Ascending aorta (tissue), 2 donors: ENCODE measurements around the gene VEGFA. TPM values are rescaled to one million over a fixed set of nuclear protein-coding genes. Genes with fewer than 3 reads are reported as not detected.

Source experiments
- DNase-seq, 2 donors: peaks; one replicate each; pipeline ENCODE4 v3.0.0-alpha.2; 2019; ENCODE audit warnings: low spot score in 2 of 2
- H3K27ac ChIP-seq, 2 donors: fragments of 200-600 bp; sonication (generic); one replicate each; pipeline ENCODE4 v1.5.1; 2016 to 2017; ENCODE audit warnings: mild to moderate bottlenecking in 1 of 2
- H3K27me3 ChIP-seq: fragments of 200-600 bp; sonication (generic); one replicate; pipeline ENCODE4 v1.5.1; 2017
- H3K36me3 ChIP-seq, 2 donors: fragments of 200-600 bp; sonication (generic); one replicate each; pipeline ENCODE4 v1.5.1; 2016
- H3K4me1 ChIP-seq, 2 donors: fragments of 200-600 bp; sonication (generic); one replicate each; pipeline ENCODE4 v1.5.1; 2016 to 2017; ENCODE audit warnings: mild to moderate bottlenecking in 1 of 2
- H3K4me3 ChIP-seq, 2 donors: fragments of 200-600 bp; sonication (generic); one replicate each; pipeline ENCODE4 v1.5.1; 2016 to 2017; ENCODE audit warnings: mild to moderate bottlenecking in 1 of 2
- H3K9me3 ChIP-seq, 2 donors: fragments of 200-600 bp; sonication (generic); one replicate each; pipeline ENCODE4 v1.5.1; 2016
- intact Hi-C: fragments of 100-400 bp; cut with DNase I; formaldehyde crosslinking; loops from one replicate; pipeline ENCODE4 v1.15.1; 2023
- total RNA-seq: library from RNA; depleted of rRNA; stranded (reverse); fragments of >200 nt; gene quantifications from one replicate; pipeline ENCODE4 v1.1.0, GENCODE V29; 2016
- TF ChIP-seq, protein P1 (sequence below), 3 experiments: fragments of 200-600 bp in 2 of 3; fragments of 450-650 bp in 1 of 3; sonication (generic) in 2 of 3; IDR thresholded peaks; one replicate each; pipeline ENCODE4 v1.5.1; 2016 to 2019; ENCODE audit warnings: antibody characterized with exemption in 3 of 3, mild to moderate bottlenecking in 1 of 3, moderate library complexity in 1 of 3

Gene VEGFA
- total RNA-seq, 1 donor from 2014 or later: 110 TPM

DNA sequence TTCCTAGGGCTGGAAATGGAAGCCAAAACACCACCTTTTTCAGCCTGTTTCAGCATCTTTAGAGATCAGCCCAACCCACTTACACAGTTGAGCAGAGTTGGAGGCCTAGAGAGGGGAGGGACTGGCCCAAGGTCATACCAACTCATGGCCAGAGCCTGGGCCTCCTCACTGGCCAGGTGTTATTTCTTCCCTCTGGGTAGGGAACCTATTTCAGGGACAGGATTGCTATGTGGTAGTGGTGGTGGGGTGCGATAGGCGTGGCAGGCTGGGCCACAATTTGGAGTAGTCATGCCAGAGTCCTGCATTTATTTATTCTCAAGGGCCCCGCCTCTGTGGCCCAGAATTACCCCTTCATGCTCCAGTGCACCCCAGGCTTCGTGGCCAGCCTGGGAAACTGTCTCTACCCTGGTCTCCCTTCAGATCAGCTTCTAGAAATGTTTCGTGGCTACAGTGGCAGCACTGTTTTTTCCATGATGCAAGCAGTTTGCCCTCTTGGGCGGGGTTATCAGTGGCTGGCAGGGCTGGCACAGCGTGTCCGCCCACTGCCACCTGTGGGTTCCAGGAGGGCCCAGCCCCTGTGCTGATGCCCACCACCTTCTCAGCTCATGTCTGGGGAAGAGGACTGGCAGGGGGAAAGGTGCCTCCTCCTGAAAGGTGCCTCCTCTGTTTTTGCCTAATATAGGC, 6.2 kb downstream of the VEGFA start:
- intact Hi-C loops: no loop called here
- no peak for DNase-seq
- Histone ChIP-seq H3K27me3 (no peaks in the 10 kb centered on the region), H3K4me3 (no peak overlapping the region), H3K9me3 (no peaks in the 10 kb centered on the region), H3K4me1 (peaks cover 5 to 23% of the 10 kb centered on the region in 2 donors), H3K36me3 (peaks cover 16 to 36% of the 10 kb centered on the region in 2 donors), H3K27ac (no peak overlapping the region)
- TF ChIP-seq, protein P1, sequence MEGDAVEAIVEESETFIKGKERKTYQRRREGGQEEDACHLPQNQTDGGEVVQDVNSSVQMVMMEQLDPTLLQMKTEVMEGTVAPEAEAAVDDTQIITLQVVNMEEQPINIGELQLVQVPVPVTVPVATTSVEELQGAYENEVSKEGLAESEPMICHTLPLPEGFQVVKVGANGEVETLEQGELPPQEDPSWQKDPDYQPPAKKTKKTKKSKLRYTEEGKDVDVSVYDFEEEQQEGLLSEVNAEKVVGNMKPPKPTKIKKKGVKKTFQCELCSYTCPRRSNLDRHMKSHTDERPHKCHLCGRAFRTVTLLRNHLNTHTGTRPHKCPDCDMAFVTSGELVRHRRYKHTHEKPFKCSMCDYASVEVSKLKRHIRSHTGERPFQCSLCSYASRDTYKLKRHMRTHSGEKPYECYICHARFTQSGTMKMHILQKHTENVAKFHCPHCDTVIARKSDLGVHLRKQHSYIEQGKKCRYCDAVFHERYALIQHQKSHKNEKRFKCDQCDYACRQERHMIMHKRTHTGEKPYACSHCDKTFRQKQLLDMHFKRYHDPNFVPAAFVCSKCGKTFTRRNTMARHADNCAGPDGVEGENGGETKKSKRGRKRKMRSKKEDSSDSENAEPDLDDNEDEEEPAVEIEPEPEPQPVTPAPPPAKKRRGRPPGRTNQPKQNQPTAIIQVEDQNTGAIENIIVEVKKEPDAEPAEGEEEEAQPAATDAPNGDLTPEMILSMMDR (IDR thresholded peaks at IDR 0.05): no peak

DNA sequence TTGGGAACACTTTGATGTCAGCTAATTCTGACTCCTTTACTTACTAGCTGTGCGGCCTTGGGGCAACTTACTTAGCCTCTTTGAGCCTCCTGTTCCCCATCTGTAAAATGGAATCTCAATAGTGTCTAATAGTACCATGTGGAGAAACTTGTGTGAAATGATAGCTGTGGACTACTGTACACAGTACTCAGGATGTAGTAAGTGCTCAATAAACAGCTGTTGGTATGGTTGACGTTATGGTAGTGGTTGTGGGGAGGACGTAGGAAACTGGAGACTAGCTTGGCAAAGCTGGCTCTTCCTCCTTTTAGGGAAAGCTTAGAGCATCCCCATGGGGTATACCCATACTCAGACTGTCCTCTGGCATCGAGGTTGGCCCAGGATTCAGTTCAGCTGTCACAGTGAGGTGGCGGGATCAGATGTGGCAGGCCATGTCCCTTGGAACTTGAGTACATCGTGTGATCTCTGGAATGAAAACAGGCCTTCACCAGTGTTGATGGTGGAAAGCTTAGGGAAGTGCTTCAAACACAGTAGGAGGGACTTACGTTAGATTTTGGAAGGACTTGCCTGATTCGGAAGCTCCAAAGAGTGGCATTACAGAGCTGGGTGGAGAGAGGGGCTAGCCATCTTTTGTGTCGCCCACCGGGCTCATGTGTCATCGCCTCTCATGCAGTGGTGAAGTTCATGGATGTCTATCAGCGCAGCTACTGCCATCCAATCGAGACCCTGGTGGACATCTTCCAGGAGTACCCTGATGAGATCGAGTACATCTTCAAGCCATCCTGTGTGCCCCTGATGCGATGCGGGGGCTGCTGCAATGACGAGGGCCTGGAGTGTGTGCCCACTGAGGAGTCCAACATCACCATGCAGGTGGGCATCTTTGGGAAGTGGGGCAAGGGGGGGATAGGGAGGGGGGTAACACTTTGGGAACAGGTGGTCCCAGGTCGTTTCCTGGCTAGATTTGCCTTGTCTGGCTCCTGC, 7.1 kb downstream of the VEGFA start:
- TF ChIP-seq, protein P1 (IDR thresholded peaks at IDR 0.05): no peak
- Histone ChIP-seq H3K4me1 (peaks cover 5 to 21% of the 10 kb centered on the region in 2 donors), H3K4me3 (no peak overlapping the region), H3K27ac (no peak overlapping the region), H3K9me3 (no peaks in the 10 kb centered on the region), H3K27me3 (no peaks in the 10 kb centered on the region), H3K36me3 (peaks cover 22 to 44% of the 10 kb centered on the region in 2 donors)
- intact Hi-C loops: no loop called here
- no peak for DNase-seq

DNA sequence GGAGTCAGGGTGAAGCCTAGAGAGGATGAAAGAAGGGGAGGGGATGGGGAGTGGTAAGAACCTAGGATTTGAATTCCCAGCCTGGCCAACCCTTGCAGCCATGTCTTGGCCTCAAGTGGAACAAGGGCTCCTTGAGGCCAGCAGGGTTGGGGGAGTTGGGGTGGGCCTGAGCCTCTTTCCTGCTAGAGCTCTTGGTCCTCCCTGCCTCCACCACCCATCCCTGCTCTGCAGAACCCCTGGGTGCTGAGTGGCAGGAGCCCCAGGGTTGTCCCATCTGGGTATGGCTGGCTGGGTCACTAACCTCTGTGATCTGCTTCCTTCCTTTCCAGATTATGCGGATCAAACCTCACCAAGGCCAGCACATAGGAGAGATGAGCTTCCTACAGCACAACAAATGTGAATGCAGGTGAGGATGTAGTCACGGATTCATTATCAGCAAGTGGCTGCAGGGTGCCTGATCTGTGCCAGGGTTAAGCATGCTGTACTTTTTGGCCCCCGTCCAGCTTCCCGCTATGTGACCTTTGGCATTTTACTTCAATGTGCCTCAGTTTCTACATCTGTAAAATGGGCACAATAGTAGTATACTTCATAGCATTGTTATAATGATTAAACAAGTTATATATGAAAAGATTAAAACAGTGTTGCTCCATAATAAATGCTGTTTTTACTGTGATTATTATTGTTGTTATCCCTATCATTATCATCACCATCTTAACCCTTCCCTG, 8.3 kb downstream of the VEGFA start:
- Histone ChIP-seq H3K36me3 (peaks cover 27 to 56% of the 10 kb centered on the region in 2 donors), H3K4me3 (no peak overlapping the region), H3K9me3 (no peaks in the 10 kb centered on the region), H3K4me1 (peaks cover 0 to 11% of the 10 kb centered on the region in 2 donors), H3K27me3 (no peaks in the 10 kb centered on the region), H3K27ac (no peak overlapping the region)
- TF ChIP-seq, protein P1 (IDR thresholded peaks at IDR 0.05): no peak
- no peak for DNase-seq
- intact Hi-C loops: no loop called here

DNA sequence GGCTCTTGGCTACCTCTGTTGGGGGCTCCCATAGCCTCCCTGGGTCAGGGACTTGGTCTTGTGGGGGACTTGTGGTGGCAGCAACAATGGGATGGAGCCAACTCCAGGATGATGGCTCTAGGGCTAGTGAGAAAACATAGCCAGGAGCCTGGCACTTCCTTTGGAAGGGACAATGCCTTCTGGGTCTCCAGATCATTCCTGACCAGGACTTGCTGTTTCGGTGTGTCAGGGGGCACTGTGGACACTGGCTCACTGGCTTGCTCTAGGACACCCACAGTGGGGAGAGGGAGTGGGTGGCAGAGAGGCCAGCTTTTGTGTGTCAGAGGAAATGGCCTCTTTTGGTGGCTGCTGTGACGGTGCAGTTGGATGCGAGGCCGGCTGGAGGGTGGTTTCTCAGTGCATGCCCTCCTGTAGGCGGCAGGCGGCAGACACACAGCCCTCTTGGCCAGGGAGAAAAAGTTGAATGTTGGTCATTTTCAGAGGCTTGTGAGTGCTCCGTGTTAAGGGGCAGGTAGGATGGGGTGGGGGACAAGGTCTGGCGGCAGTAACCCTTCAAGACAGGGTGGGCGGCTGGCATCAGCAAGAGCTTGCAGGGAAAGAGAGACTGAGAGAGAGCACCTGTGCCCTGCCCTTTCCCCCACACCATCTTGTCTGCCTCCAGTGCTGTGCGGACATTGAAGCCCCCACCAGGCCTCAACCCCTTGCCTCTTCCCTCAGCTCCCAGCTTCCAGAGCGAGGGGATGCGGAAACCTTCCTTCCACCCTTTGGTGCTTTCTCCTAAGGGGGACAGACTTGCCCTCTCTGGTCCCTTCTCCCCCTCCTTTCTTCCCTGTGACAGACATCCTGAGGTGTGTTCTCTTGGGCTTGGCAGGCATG, 9.2 kb downstream of the VEGFA start:
- no peak overlapping the region for H3K27ac ChIP-seq
- H3K27me3 ChIP-seq: no peaks in the 10 kb centered on the region
- H3K4me3 ChIP-seq: no peak overlapping the region
- H3K4me1 ChIP-seq: peaks cover 0 to 6% of the 10 kb centered on the region in 2 donors
- no peaks in the 10 kb centered on the region for H3K9me3 ChIP-seq
- intact Hi-C loops: no loop called here
- peaks cover 37 to 63% of the 10 kb centered on the region in 2 donors for H3K36me3 ChIP-seq
- DNase-seq: no peak
- TF ChIP-seq, protein P1 (IDR thresholded peaks at IDR 0.05): no peak

DNA sequence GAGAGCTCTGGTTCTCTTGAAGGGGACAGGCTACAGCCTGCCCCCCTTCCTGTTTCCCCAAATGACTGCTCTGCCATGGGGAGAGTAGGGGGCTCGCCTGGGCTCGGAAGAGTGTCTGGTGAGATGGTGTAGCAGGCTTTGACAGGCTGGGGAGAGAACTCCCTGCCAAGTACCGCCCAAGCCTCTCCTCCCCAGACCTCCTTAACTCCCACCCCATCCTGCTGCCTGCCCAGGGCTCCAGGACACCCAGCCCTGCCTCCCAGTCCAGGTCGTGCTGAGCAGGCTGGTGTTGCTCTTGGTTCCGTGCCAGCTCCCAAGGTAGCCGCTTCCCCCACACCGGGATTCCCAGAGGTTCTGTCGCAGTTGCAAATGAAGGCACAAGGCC, 9.8 kb downstream of the VEGFA start:
- Histone ChIP-seq H3K27ac (no peak overlapping the region), H3K4me1 (peaks cover 0 to 5% of the 10 kb centered on the region in 2 donors), H3K4me3 (no peak overlapping the region), H3K9me3 (no peaks in the 10 kb centered on the region), H3K36me3 (peaks cover 42 to 69% of the 10 kb centered on the region in 2 donors), H3K27me3 (no peaks in the 10 kb centered on the region)
- TF ChIP-seq, protein P1 (IDR thresholded peaks at IDR 0.05): no peak
- DNase-seq: no peak
- intact Hi-C loops: no loop called here
